ENCODE measurements around the gene ST8SIA5.

ST8SIA5 gene

GRCh38 chr18:46740046-46740445 is 16.8 kb downstream of the ST8SIA5 start:
- no peak for DNase-seq (ENCODE audit: low read depth in 3 of 3)

- DNase-seq (ENCODE audit: low read depth in 3 of 3): no peak
Measured at GRCh38 chr18:46738491-46738890, 18.4 kb downstream of the ST8SIA5 start.

GRCh38 chr18:46736736-46737135 is 20.1 kb downstream of the ST8SIA5 start:
- no peak for DNase-seq (ENCODE audit: low read depth in 3 of 3)

GRCh38 chr18:46736135-46736534 is 20.7 kb downstream of the ST8SIA5 start:
- no peak for DNase-seq (ENCODE audit: low read depth in 3 of 3)

GRCh38 chr18:46734981-46735380 is 21.9 kb downstream of the ST8SIA5 start:
- DNase-seq (ENCODE audit: low read depth in 3 of 3): no peak

- no peak for DNase-seq (ENCODE audit: low read depth in 3 of 3)
Measured at GRCh38 chr18:46733872-46734271, 23.0 kb downstream of the ST8SIA5 start.

GRCh38 chr18:46732801-46733200 is 24.1 kb downstream of the ST8SIA5 start:
- no peak for DNase-seq (ENCODE audit: low read depth in 3 of 3)

DNA sequence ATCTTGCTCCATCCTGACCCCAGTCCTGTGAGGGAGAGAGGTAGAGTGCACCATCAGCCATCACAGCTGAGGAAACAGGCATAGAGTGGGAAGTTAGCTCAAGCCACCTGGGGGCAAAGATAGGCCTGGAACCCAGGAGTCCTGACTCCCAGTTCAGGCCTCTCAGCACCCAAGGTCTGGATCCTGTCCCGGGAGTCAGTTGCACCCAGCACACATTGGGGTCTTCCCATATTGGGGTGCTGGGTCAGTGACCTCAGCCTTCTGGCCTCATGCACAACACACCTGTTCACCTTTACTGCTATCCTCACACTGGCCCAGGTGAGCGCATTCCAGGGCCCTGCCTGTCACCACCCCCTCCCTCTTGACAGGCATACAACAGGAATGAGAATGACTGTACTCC is 24.7 kb downstream of the ST8SIA5 start:
- DNase-seq (ENCODE audit: low read depth in 3 of 3): no peak

DNA sequence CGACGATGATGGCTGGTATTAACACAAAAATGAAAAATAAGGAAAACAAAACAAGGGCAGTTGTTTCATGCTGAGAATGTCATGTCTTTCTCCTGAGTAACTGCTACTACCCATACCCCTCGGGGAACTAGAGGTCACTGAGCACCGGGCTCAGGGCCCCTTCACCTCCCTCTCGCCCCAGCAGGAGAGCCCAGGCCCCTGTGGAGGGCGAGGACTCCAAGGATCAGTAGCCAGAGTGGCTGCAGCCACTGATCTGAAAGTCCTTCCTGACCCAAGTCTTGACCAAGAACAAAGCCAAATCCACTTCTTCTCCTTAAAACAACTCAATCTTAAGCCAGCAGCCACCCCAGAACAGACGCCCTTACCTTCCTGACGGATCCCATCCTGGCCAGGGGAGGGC is 25.5 kb downstream of the ST8SIA5 start:
- no peak for DNase-seq (ENCODE audit: low read depth in 3 of 3)

DNA sequence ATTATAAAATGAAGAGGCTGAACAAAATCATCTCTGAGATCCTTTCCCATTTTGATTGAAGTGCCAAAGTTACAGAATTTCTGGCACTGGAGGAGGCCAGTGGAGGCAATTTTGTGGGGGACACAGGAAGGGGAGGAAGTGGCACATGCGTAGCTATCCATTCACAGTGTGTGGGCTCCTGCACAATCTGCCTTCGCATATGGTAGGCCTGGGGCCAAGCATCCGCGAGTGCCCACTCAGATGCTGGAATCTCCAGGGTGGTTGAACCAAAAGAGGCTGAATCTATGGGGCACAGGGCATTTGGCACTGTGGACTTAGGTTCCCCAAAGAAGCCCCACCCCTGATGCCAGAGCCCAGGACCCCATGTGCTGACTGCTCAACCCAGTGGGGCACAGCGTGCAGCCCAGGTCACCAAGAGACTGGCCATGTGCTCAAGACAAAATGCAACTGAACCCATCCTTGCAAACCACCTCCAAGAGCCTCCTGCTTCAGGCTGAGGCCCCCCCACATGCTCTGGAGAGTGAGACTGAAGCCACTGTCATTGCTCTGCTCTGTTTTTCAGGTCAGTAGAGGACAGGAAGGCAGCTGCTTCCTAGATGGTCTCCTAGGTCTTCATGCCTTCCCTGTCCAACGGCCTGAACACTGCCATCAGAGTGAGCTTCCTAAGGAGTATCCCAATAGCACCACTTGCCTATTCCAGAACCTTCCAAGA is 28.5 kb downstream of the ST8SIA5 start:
- no peak for DNase-seq (ENCODE audit: low read depth in 3 of 3)

DNA sequence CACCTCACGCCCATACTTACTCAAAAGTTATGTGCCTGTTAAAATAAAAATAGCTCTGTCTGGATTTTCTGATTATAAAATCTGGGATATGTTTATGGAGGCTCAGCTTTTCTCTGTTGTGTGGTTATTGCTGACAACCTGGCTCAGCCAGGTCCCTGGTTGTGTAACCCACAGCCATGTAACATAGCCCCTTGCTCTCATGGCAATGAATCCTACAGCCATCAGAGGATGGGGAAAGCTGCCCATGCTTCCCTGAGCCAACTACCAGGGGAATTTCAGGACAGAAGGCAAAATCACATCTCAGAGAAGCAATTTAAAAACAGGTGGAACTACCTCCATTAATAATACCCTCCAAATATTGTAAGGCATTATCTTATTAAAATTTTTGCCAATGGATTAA is 29.7 kb downstream of the ST8SIA5 start:
- DNase-seq (ENCODE audit: low read depth in 3 of 3): no peak

GRCh38 chr18:46725310-46725709 is 31.5 kb downstream of the ST8SIA5 start:
- no peak for DNase-seq (ENCODE audit: low read depth in 3 of 3)

DNA sequence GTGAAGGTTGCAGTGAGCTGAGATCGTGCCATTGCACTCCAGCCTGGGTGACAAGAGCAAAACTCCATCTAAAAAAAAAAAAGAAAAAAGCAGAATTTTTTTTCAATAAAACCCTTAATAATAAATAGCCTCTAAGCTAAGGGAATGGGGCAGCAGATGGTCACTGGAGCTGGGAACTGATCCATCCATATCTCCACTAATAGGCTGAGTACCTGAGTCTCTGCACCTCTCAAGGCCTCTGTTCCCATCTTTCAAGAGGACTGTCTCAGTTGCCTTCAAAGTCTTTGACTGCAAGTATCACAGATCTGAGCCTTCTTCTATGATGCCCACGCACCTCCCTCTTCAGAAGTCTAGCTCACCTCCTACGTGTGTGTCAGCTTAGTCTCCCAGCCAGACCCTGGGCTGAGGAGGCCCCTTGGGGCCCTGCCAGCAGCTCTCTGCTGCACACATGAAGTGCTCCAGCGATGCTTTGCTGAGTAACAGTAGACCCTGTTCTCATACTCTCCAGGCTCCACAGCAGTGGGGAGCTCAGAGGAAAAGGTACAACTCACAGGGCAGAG is 32.9 kb downstream of the ST8SIA5 start:
- no peak for DNase-seq (ENCODE audit: low read depth in 3 of 3)

DNA sequence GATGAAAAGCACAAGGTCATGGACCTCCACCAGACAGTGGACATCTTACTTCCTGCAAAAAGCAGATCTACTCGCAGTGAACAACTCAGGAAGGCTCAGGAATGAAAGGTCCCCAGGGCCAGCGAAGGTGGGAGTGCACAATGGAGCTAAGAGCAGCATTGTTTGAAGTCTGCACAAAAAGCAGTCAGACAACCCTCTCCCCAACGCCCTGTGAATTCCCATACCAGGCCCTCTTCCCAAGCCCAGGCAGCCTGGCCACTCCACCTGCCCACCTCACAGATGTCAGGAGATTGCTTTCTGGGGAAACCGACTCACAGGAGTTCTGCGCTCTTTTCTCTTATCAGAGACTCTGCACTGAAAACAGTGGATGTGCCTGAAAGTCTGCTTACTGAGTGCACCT is 34.8 kb downstream of the ST8SIA5 start:
- DNase-seq (ENCODE audit: low read depth in 3 of 3): no peak

- no peak for DNase-seq (ENCODE audit: low read depth in 3 of 3)
Measured at GRCh38 chr18:46721331-46721730, 35.5 kb downstream of the ST8SIA5 start.

GRCh38 chr18:46720521-46720920 is 36.3 kb downstream of the ST8SIA5 start:
- no peak for DNase-seq (ENCODE audit: low read depth in 3 of 3)

DNA sequence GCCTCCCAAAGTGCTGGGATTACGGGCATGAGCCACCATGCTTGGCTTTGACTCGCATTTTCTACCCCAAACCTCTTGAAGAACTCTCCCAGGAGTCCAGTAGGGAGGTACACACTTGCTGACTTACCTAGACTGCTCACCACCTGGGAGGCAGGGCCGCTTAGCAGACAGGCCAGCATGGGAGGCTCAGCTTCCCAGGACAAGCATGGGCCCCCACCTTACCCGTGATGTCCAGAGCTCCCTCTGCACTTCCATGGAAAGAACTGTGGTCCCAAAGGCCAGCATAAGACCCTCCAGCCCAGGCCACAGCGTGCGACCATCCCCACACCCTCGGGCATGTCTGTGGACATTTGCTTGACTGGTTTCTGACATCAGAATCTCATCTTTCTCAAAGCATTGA is 36.8 kb downstream of the ST8SIA5 start:
- DNase-seq (ENCODE audit: low read depth in 3 of 3): no peak

- no peak for DNase-seq (ENCODE audit: low read depth in 3 of 3)
Measured at GRCh38 chr18:46719388-46719787, 37.5 kb downstream of the ST8SIA5 start.

DNA sequence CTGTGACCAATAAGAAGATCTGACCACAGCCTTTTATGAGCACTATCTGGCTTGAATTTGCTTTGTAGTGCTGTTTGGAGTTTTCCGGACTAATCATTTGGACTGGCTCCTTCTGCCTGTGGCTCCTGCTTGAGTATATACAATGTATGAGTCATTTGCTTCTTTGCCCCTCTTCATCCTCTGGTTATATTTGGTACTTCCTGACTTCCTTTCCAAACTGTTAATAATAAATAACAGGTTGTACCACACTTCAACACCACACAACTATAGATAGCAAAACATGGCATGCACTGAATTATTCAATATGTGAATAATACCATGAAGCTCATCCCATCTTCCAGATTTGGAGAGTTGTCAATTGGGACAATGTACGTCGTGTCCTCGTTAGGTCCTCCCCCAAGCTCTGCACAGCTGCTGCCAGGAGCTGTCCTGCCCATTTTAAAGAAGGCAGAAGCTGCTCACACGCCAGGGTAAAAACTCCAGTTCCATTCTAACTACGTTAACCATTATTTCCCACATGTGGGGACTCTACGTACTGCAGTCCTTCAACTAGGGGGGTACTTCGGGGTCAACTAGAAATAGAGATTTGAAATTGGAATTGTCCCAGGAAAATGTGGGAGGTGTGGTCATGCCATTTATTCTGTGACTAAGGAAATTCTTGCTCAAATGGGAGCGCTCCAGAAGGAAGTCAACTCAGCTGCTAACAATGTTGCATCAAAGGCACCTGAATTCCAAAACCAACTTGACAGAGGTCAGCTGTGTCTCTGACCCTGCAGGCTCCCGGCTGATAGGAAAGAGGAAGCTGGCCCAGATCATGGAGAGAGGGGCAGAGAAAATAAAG is 38.1 kb downstream of the ST8SIA5 start:
- no peak for DNase-seq (ENCODE audit: low read depth in 3 of 3)

GRCh38 chr18:46716827-46717226 is 40.0 kb downstream of the ST8SIA5 start:
- no peak for DNase-seq (ENCODE audit: low read depth in 3 of 3)

DNA sequence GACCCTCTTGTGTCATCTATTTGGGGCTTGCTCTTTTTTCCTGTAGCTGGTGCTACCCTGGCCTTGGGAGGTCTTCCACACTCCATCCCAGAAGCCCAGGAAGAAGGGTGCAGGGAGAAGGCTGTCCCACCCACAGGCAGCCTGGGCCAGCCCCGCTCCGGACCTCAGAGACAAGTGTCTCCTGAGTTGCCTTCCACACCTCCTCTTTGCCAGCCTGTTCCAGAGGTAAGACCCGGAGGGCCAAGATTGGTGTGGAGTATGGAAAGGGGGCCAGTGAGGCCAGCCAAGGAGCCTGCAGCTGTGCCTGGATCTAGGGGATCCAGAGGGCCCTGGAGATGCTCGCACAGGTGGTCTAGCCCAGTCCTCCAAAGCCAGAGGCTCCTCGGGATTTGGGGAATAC is 40.5 kb downstream of the ST8SIA5 start:
- DNase-seq (ENCODE audit: low read depth in 3 of 3): no peak

GRCh38 chr18:46715062-46715461 is 41.8 kb downstream of the ST8SIA5 start:
- DNase-seq (ENCODE audit: low read depth in 3 of 3): no peak

- DNase-seq (ENCODE audit: low read depth in 3 of 3): no peak
Measured at GRCh38 chr18:46712406-46712805, 44.4 kb downstream of the ST8SIA5 start.

Data from stimulated activated CD4-positive, alpha-beta T cell treated with anti-CD3 and anti-CD28 coated beads, TNF-alpha, amount 100 ng/mL, for 48 hours (primary cell).